HFFc6 (cell line): ENCODE results near the gene SHMT2. TPM values are rescaled to one million over a fixed set of nuclear protein-coding genes. Genes with fewer than 3 reads are reported as not detected.

Experiments
- DNase-seq: peaks from one replicate; pipeline ENCODE4 v3.0.0-alpha.2; 2018
- H3K27ac Mint-ChIP-seq: 2 replicates; pipeline ENCODE4 v1.8.0; 2020; ENCODE audit warnings: mild to moderate bottlenecking, mixed read lengths
- H3K27me3 Mint-ChIP-seq: 2 replicates; pipeline ENCODE4 v1.8.0; 2021; ENCODE audit warnings: mild to moderate bottlenecking, moderate library complexity, mixed read lengths; ENCODE audit not compliant: insufficient read depth
- H3K36me3 Mint-ChIP-seq: 2 replicates; pipeline ENCODE4 v1.8.0; 2021; ENCODE audit warnings: low read depth, mixed read lengths
- H3K4me1 Mint-ChIP-seq: 2 replicates; pipeline ENCODE4 v1.8.0; 2020; ENCODE audit warnings: low read depth, mixed read lengths
- H3K4me3 Mint-ChIP-seq: 2 replicates; pipeline ENCODE4 v1.8.0; 2020; ENCODE audit warnings: mild to moderate bottlenecking, moderate library complexity, mixed read lengths
- H3K9me3 Mint-ChIP-seq: 2 replicates; pipeline ENCODE4 v1.8.0; 2020; ENCODE audit warnings: mild to moderate bottlenecking, mixed read lengths
- total RNA-seq, 6 experiments: library from RNA; stranded (reverse); fragmentation: NEBNext Ultra II Directional; extraction: Animal tissue kit (Norgen Biotek cat#: 25700); gene quantifications; 2 replicates in 1 of 6; 3 replicates in 5 of 6; pipeline ENCODE4 v1.2.3, GENCODE V29; 2021
- TF ChIP-seq, protein P1 (sequence below): fragments of 200-600 bp; sonication (generic); IDR thresholded peaks from 2 replicates; pipeline ENCODE4 v1.5.0; 2021; ENCODE audit warnings: antibody characterized with exemption, mild to moderate bottlenecking

Gene SHMT2
- total RNA-seq, 6 experiments from 2014 or later: 112 to 127 (median 126) TPM

DNA sequence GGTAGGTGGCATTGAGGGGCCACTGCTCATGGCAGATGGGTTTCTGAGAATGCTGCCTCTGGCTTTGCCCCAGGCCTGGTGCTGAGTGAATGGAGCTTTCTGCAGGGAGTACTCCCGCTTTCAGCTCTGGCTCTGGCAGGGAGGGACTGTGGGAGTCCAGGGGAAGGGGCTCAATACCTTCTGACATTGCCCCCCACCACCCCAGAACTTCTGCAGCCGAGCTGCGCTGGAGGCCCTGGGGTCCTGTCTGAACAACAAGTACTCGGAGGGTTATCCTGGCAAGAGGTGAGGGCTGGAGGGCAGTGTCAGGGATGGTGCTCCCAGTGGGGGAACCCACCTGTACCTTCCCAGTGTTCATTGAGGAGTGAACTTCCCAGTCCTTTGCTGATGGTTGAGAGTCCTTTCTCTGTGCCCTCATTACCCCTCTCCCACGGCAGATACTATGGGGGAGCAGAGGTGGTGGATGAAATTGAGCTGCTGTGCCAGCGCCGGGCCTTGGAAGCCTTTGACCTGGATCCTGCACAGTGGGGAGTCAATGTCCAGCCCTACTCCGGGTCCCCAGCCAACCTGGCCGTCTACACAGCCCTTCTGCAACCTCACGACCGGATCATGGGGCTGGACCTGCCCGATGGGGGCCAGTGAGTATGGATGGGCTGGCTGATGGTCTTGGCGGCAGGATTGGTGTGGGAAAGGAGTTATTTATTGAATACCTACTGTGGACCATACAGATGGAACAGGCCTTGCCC is 1.9 kb downstream of the SHMT2 start:
- peaks cover 28% of the 10 kb centered on the region for H3K36me3 Mint-ChIP-seq
- TF ChIP-seq, protein P1, sequence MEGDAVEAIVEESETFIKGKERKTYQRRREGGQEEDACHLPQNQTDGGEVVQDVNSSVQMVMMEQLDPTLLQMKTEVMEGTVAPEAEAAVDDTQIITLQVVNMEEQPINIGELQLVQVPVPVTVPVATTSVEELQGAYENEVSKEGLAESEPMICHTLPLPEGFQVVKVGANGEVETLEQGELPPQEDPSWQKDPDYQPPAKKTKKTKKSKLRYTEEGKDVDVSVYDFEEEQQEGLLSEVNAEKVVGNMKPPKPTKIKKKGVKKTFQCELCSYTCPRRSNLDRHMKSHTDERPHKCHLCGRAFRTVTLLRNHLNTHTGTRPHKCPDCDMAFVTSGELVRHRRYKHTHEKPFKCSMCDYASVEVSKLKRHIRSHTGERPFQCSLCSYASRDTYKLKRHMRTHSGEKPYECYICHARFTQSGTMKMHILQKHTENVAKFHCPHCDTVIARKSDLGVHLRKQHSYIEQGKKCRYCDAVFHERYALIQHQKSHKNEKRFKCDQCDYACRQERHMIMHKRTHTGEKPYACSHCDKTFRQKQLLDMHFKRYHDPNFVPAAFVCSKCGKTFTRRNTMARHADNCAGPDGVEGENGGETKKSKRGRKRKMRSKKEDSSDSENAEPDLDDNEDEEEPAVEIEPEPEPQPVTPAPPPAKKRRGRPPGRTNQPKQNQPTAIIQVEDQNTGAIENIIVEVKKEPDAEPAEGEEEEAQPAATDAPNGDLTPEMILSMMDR: no peak
- H3K27ac Mint-ChIP-seq: peak overlapping the region; percentile 100; the same call in 1 of the 2 replicates
- H3K4me3 Mint-ChIP-seq: peak overlapping the region; percentile 99
- H3K9me3 Mint-ChIP-seq: no peaks in the 10 kb centered on the region
- peaks cover 44% of the 10 kb centered on the region for H3K4me1 Mint-ChIP-seq
- no peak for DNase-seq
- H3K27me3 Mint-ChIP-seq: peaks cover 4% of the 10 kb centered on the region

DNA sequence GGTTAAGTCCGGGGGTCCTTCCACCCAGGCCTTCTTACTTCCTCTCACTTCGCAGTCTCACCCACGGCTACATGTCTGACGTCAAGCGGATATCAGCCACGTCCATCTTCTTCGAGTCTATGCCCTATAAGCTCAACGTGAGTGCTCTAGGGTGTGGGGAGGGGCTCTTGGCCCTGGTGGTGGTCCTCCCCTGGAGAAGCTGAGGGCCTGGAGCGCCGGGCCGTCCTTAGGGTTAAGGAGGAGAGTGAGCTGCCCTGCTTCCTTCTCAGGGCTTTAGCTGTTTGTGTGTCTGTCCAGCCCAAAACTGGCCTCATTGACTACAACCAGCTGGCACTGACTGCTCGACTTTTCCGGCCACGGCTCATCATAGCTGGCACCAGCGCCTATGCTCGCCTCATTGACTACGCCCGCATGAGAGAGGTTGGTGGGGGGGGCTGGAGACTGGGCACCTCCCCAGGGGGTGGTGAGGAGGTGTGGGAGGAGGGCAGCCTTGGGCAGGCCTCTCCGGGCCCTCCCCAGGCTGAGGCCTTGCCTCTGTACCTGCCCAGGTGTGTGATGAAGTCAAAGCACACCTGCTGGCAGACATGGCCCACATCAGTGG is 2.7 kb downstream of the SHMT2 start:
- Mint-ChIP-seq H3K9me3 (no peaks in the 10 kb centered on the region), H3K36me3 (peaks cover 28% of the 10 kb centered on the region), H3K4me3 (no peak overlapping the region), H3K4me1 (peaks cover 46% of the 10 kb centered on the region), H3K27me3 (peaks cover 4% of the 10 kb centered on the region), H3K27ac (no peak overlapping the region; the same call in 1 of the 2 replicates)
- TF ChIP-seq, protein P1: no peak
- no peak for DNase-seq

DNA sequence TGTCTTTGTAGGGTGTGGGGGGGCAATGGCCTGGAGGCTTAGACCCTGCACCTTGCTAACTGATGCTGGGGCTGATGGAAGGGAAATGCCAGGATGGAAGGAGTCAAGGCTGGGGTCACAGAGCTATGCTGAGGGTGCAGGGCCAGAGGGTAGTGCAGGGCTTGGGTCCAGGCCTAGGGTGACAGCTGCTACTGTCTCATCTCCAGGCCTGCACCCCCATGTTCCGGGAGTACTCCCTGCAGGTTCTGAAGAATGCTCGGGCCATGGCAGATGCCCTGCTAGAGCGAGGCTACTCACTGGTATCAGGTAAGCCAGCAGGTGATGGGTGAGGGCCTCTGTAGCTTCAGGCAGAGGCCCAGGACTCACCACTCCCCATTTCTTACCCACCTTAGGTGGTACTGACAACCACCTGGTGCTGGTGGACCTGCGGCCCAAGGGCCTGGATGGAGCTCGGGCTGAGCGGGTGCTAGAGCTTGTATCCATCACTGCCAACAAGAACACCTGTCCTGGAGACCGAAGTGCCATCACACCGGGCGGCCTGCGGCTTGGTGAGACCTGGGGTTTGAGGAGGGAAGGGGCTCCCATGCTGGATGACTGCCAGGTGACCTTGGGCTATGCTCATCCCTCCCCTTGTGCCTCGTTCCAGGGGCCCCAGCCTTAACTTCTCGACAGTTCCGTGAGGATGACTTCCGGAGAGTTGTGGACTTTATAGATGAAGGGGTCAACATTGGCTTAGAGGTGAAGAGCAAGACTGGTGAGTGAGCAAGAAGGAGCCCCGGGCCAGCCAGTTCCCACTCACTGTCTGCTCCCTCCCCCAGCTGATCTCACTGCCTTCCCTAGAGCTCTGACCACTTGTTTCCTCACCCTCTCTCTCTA is 4.1 kb downstream of the SHMT2 start:
- peaks cover 49% of the 10 kb centered on the region for H3K4me1 Mint-ChIP-seq
- TF ChIP-seq, protein P1: no peak
- no peak for DNase-seq
- H3K36me3 Mint-ChIP-seq: peaks cover 28% of the 10 kb centered on the region
- peak overlapping the region; percentile 38 for H3K27ac Mint-ChIP-seq
- no peak overlapping the region for H3K4me3 Mint-ChIP-seq
- H3K9me3 Mint-ChIP-seq: no peaks in the 10 kb centered on the region; the same call in 1 of the 2 replicates
- peaks cover 4% of the 10 kb centered on the region for H3K27me3 Mint-ChIP-seq

DNA sequence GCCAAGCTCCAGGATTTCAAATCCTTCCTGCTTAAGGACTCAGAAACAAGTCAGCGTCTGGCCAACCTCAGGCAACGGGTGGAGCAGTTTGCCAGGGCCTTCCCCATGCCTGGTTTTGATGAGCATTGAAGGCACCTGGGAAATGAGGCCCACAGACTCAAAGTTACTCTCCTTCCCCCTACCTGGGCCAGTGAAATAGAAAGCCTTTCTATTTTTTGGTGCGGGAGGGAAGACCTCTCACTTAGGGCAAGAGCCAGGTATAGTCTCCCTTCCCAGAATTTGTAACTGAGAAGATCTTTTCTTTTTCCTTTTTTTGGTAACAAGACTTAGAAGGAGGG is 4.7 kb downstream of the SHMT2 start:
- TF ChIP-seq, protein P1: no peak
- Mint-ChIP-seq H3K4me1 (peaks cover 48% of the 10 kb centered on the region), H3K4me3 (no peak overlapping the region), H3K27me3 (peaks cover 4% of the 10 kb centered on the region), H3K27ac (peak overlapping the region; percentile 38), H3K36me3 (peaks cover 28% of the 10 kb centered on the region), H3K9me3 (no peaks in the 10 kb centered on the region; the same call in 1 of the 2 replicates)
- DNase-seq: no peak

DNA sequence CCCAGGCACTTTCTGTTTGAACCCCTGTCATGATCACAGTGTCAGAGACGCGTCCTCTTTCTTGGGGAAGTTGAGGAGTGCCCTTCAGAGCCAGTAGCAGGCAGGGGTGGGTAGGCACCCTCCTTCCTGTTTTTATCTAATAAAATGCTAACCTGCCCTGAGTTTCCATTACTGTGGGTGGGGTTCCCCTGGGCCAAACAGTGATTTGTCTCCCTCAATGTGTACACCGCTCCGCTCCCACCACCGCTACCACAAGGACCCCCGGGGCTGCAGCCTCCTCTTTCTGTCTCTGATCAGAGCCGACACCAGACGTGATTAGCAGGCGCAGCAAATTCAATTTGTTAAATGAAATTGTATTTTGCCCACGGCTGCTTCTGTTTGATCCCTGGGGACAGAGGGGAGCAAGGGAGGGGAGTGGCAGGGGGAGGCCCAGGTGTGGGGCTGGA is 5.1 kb downstream of the SHMT2 start:
- H3K27me3 Mint-ChIP-seq: peaks cover 5% of the 10 kb centered on the region
- H3K27ac Mint-ChIP-seq: no peak overlapping the region
- H3K4me1 Mint-ChIP-seq: peaks cover 47% of the 10 kb centered on the region
- no peak for DNase-seq
- TF ChIP-seq, protein P1: no peak
- H3K36me3 Mint-ChIP-seq: peaks cover 27% of the 10 kb centered on the region
- H3K9me3 Mint-ChIP-seq: no peaks in the 10 kb centered on the region; the same call in 1 of the 2 replicates
- H3K4me3 Mint-ChIP-seq: no peak overlapping the region
